ENCODE results near the gene GNAZ. TPM values are rescaled to one million over a fixed set of nuclear protein-coding genes. Genes with fewer than 3 reads are reported as not detected.

Gene GNAZ
- total RNA-seq, 1 experiment from 2014 or later = 0.82 TPM

- Mint-ChIP-seq H3K36me3 (ENCODE audit: insufficient read depth, unreplicated experiment) (no peaks in the 10 kb centered on the region), H3K9me3 (ENCODE audit: unreplicated experiment) (no peaks in the 10 kb centered on the region), H3K4me1 (ENCODE audit: insufficient read depth, unreplicated experiment) (no peaks in the 10 kb centered on the region), H3K27me3 (ENCODE audit: insufficient read depth, unreplicated experiment) (peaks cover 17% of the 10 kb centered on the region), H3K27ac (ENCODE audit: low read depth, unreplicated experiment) (no peak overlapping the region), H3K4me3 (ENCODE audit: unreplicated experiment) (no peak overlapping the region)
- TF ChIP-seq CTCF (IDR thresholded peaks at IDR 0.05; ENCODE audit: unreplicated experiment) = no peak
- BruUV-seq (replicated peaks) = no TSS peak
- intact Hi-C loops (cut with micrococcal nuclease) = no loop called here
- CTCF ChIA-PET = interaction anchor here (4.4 kb wide), 1 partner anchor 164 kb away, joined by 61 read pairs; no protein-coding TSS in a partner anchor
- no peak for DNase-seq (ENCODE audit: unreplicated experiment)
- POLR2A ChIA-PET = interaction anchor here (0.7 kb wide), 1 partner anchor 133 kb away, joined by 3 read pairs; no protein-coding TSS in a partner anchor
These were observed 52.1 kb downstream of the GNAZ start for GRCh38 chr22:23122216-23122957.

GRCh38 chr22:23122992-23123803, 52.9 kb downstream of the GNAZ start:
- TF ChIP-seq CTCF (IDR thresholded peaks at IDR 0.05; ENCODE audit: unreplicated experiment) = no peak
- Mint-ChIP-seq H3K27me3 (ENCODE audit: insufficient read depth, unreplicated experiment) (peaks cover 17% of the 10 kb centered on the region), H3K36me3 (ENCODE audit: insufficient read depth, unreplicated experiment) (no peaks in the 10 kb centered on the region), H3K4me1 (ENCODE audit: insufficient read depth, unreplicated experiment) (no peaks in the 10 kb centered on the region), H3K27ac (ENCODE audit: low read depth, unreplicated experiment) (no peak overlapping the region), H3K9me3 (ENCODE audit: unreplicated experiment) (no peaks in the 10 kb centered on the region), H3K4me3 (ENCODE audit: unreplicated experiment) (no peak overlapping the region)
- ChIA-PET CTCF (interaction anchor here (4.4 kb wide), 1 partner anchor 165 kb away, joined by 61 read pairs; no protein-coding TSS in a partner anchor), POLR2A (no interaction called here)
- no peak for DNase-seq (ENCODE audit: unreplicated experiment)
- BruUV-seq (replicated peaks) = no TSS peak
- intact Hi-C loops (cut with micrococcal nuclease) = no loop called here

- Mint-ChIP-seq H3K9me3 (ENCODE audit: unreplicated experiment) (no peaks in the 10 kb centered on the region), H3K36me3 (ENCODE audit: insufficient read depth, unreplicated experiment) (no peaks in the 10 kb centered on the region), H3K4me1 (ENCODE audit: insufficient read depth, unreplicated experiment) (no peaks in the 10 kb centered on the region), H3K27me3 (ENCODE audit: insufficient read depth, unreplicated experiment) (peaks cover 17% of the 10 kb centered on the region), H3K27ac (ENCODE audit: low read depth, unreplicated experiment) (no peak overlapping the region), H3K4me3 (ENCODE audit: unreplicated experiment) (no peak overlapping the region)
- BruUV-seq (replicated peaks) = no TSS peak
- CTCF ChIA-PET = interaction anchor here (0.7 to 4.4 kb wide), 3 partner anchors 39 to 416 kb away, joined by 3 to 61 read pairs (median 5); no protein-coding TSS in a partner anchor
- intact Hi-C loops (cut with micrococcal nuclease) = no loop called here
- no peak for TF ChIP-seq CTCF (IDR thresholded peaks at IDR 0.05; ENCODE audit: unreplicated experiment)
- DNase-seq (ENCODE audit: unreplicated experiment) = no peak
- POLR2A ChIA-PET = no interaction called here
These were observed 53.5 kb downstream of the GNAZ start for GRCh38 chr22:23123804-23124254.
